ENCODE results near the gene B3GALT5. TPM values are rescaled to one million over a fixed set of nuclear protein-coding genes. Genes with fewer than 3 reads are reported as not detected.

Gene B3GALT5
- total RNA-seq, 1 experiment from 2014 or later, result 0.33 TPM

- no peak for DNase-seq (ENCODE audit: low spot score)
Observed at GRCh38 chr21:39604951-39605350, 7.8 kb upstream of the B3GALT5 start.

DNA sequence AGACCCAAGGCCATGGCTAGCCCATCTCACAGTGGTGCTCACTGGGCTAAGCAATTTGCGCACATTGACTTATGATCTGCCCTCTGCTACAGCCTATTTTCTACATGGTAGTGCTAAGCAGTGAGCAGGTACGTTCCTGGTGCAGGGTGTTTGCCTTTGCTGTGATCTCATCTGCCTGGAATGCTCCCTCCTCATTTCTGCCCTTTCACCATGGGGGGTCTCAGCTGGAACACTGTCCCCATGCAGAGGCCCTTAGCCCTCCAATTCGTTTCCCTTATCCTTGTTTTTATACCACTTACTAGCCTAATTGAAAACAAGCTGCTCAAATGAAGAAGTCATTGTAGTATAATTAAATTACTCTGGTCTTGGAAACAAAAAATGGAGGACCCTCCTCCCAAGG, 2.0 kb upstream of the B3GALT5 start:
- no peak for DNase-seq (ENCODE audit: low spot score)

DNA sequence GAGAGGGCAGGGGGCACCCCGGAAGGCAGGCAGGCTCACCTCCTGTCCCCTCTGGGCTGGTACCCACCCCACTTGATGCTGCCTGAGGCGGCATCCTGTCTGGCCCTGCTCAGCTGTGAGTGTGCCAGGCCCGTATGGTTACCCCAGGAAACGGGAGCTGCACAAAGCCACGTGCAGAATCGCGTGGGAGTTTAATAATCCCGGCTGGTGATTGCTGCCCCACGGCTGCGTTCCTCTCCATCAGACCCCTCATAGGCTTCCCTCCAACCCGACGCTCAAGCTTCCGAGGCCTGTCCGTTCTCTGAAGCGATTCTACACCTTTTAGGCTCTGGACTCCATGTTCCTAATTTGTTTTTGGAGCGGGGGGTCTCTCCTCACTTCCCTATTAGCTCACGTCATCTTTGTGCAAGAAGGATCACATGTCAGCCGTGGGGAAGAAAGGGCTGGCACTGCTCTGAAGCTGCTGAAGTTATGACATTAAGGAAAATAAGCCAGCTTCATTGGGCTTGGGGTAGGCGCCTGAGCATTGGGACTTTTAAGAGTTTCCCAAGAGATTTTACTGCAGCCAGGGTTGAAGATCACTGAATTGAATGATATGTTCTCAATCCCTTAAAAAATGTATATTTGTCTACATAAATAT, 1.1 kb upstream of the B3GALT5 start:
- no peak for DNase-seq (ENCODE audit: low spot score)

- no peak for DNase-seq (ENCODE audit: low spot score)
Observed at GRCh38 chr21:39613041-39613934, 548 bp downstream of the B3GALT5 start.

DNA sequence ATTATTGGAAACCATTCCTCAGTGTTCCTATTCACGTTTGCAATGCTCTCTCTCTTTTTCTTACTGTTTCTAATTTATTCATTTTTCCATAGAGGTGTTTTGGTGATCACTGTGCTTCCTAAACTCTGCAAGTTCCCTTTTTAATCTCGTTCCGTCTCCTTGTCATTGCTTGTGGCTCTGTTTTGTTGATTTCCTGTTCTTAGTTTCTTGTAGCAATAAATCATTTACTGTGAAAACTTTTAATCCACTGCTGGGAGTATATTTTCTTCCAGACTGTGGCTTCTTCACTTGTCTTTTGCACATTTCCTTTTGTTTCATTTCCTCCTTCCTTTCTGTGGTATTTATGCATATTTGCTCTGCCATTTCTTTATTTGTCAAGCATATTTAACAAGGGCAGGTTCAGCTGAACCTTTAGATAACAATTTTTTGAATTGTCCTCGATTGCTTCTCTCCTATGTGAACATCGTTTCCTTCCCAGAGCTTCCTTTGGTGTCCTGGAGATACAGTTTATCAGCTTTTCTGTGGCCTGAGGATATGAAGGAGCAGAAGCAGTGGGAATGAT, 3.6 kb downstream of the B3GALT5 start:
- no peak for DNase-seq (ENCODE audit: low spot score)

DNA sequence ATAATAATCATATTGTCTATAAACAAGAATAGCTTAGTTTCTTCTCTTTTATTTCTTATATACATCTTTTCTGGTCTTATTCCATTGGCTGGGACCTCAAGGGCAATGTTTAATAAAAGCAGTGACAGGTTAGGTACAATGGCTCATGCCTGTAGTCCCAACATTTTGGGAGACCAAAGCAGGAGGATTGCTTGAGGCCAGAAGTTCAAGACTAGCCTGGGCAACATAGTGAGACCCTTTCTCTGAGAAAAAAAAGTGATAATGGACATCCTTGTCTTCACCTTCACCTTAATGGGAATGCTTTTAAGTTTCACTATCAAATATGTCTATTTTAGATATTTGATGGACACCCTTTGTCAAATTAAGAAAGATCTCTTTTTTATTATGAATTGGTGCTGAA, 8.1 kb downstream of the B3GALT5 start:
- DNase-seq (ENCODE audit: low spot score), result no peak

GRCh38 chr21:39625211-39625895, 12.6 kb downstream of the B3GALT5 start:
- no peak for DNase-seq (ENCODE audit: low spot score)

DNA sequence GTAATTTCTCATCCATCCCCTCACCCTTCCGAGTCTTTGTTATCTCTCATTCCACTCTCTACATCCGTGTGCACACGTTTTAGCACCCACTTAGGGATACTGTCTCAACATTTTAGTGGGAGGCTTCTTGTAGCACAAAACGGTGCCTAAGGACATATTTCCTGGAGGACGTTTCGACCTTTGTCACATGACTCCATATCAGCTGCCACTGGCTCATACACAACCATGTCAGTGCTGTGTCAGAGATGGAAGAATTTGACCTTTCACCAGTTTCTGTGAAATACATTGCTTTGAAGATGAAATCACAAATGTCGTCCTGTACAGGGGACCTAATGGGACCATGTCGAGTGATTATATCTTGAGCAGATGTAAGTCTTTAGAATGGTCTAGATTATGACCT, 15.6 kb downstream of the B3GALT5 start:
- DNase-seq (ENCODE audit: low spot score), result no peak

- peak; percentile 49 for DNase-seq (ENCODE audit: low spot score)
Observed at GRCh38 chr21:39630191-39630591, 17.5 kb downstream of the B3GALT5 start.

- no peak for DNase-seq (ENCODE audit: low spot score)
Observed at GRCh38 chr21:39630827-39631226, 18.1 kb downstream of the B3GALT5 start.

- no peak for DNase-seq (ENCODE audit: low spot score)
Observed at GRCh38 chr21:39631842-39632562, 19.3 kb downstream of the B3GALT5 start.

DNA sequence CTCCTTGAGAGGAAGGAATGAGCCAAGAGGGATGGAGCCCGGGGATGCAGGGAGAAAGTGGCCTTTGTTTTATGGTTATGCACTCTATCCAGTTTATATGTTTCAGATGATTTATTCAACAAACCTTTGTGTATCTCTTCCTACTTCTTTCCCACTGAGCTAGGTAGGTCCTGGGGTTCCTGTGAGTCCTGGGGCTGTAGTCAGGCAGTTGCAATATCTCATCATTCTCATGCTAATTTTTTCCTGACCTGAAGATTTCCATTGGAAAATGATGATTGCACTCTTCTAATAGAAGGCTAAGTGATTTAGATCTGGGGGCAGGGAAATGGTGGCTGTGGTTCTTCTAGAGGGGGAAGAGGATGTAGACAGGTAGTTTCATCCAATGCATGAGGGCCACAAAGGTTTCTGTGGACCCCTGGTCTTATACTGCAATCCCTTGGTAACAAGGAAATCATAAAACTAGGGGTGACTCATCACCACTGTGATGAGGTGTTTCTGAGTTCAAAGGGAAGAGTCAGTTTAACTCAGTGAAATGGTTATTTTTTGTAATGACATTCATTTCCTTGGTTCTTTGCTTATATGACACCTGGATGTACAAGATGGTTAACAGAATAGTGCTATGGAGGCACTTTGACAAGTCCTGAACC, 20.2 kb downstream of the B3GALT5 start:
- DNase-seq (ENCODE audit: low spot score), result peak; percentile 51

DNA sequence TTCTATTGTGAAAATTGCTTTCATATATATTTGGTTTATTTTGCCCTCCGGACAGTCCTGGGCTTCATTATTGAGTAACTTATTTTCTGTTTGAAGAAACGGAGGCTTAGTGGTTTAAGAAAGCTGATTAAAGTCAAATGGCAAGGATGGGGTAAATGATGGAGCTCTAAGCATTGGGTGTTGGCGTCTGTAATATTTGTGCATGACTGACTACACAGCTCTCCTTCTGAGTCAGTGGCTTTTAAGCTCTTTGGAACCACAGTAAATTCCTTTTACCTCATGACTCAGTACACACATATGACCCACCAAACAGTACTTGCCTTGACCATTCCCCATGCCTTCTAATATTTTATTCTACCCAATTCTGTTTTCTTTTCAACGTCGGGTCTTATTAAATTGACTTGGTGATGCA, 21.0 kb downstream of the B3GALT5 start:
- DNase-seq (ENCODE audit: low spot score), result peak; percentile 92

GRCh38 chr21:39634507-39634906, 21.8 kb downstream of the B3GALT5 start:
- DNase-seq (ENCODE audit: low spot score), result no peak

GRCh38 chr21:39637197-39637970, 24.6 kb downstream of the B3GALT5 start:
- DNase-seq (ENCODE audit: low spot score), result no peak

DNA sequence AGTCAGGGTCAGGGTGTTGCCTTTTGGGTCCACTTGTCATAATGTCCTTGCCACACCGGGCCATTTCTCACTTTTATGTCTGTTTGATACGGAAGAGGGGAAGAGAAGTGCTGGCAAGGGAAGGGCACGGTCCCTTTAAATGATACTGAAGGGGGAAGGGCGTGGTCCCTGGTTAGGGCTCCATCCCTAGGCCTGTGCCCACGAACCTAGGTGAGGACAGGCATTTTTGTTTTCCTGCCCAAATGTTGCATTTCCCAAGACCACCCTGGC, 25.2 kb downstream of the B3GALT5 start:
- DNase-seq (ENCODE audit: low spot score), result no peak

GRCh38 chr21:39638281-39638680, 25.5 kb downstream of the B3GALT5 start:
- DNase-seq (ENCODE audit: low spot score), result no peak

DNA sequence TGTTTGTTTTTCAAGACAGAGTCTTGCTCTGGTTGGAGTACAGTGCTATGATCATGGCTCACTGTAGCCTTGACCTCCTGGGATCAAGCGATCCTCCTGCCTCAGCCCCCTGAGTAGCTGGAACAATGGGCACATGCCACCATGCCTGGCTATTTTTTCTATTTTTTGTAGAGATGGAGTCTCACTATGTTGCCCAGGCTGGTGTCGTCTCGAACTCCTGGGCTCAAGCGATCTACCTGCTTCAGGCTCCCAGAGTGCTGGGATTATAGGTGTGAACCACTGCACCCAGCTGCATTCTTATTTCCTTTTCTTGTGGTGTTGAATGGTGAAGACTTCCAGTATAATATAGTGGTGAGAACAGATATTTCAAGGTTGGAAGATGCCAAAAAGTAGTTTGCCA, 28.0 kb downstream of the B3GALT5 start:
- no peak for DNase-seq (ENCODE audit: low spot score)

- DNase-seq (ENCODE audit: low spot score), result no peak
Observed at GRCh38 chr21:39641827-39642450, 29.2 kb downstream of the B3GALT5 start.

GRCh38 chr21:39644062-39644560, 31.4 kb downstream of the B3GALT5 start:
- DNase-seq (ENCODE audit: low spot score), result no peak
